Measurements from ENCODE around the gene P2RY11. TPM values are rescaled to one million over a fixed set of nuclear protein-coding genes. Genes with fewer than 3 reads are reported as not detected.

Gene P2RY11
- total RNA-seq, 4 donors from 2014 or later = 2.7 to 18.7 (median 4.7) TPM

- DNase-seq (ENCODE audit: low spot score) (no peak), ATAC-seq (ENCODE audit: low FRiP score) (no peak)
- TF ChIP-seq, protein P1, sequence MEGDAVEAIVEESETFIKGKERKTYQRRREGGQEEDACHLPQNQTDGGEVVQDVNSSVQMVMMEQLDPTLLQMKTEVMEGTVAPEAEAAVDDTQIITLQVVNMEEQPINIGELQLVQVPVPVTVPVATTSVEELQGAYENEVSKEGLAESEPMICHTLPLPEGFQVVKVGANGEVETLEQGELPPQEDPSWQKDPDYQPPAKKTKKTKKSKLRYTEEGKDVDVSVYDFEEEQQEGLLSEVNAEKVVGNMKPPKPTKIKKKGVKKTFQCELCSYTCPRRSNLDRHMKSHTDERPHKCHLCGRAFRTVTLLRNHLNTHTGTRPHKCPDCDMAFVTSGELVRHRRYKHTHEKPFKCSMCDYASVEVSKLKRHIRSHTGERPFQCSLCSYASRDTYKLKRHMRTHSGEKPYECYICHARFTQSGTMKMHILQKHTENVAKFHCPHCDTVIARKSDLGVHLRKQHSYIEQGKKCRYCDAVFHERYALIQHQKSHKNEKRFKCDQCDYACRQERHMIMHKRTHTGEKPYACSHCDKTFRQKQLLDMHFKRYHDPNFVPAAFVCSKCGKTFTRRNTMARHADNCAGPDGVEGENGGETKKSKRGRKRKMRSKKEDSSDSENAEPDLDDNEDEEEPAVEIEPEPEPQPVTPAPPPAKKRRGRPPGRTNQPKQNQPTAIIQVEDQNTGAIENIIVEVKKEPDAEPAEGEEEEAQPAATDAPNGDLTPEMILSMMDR (IDR thresholded peaks at IDR 0.05) = no peak
Measured at GRCh38 chr19:10120538-10121189, 9.2 kb downstream of the P2RY11 start.

DNA sequence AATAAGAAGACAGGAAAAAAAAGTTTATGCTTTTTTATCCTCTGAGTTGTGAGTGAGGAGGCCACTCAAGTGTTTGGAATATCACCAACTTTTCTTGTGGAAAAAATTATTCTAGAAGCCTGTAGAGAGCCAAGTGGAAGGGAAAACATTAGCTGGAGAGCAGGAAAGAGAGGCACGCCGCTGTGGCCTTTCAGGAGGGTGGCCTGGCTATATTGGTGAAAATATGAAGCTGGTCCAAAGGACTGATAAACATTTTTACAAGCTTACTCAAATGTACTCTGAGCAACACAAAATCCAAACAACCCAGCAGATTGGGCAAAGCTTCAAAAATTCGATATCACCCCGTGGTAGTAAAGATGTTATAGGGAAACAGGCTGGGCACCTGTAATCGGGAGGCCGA lies 10.6 kb downstream of the P2RY11 start:
- TF ChIP-seq, protein P1 (IDR thresholded peaks at IDR 0.05) = no peak
- ATAC-seq (ENCODE audit: low FRiP score) (no peak), DNase-seq (ENCODE audit: low spot score) (no peak)

DNA sequence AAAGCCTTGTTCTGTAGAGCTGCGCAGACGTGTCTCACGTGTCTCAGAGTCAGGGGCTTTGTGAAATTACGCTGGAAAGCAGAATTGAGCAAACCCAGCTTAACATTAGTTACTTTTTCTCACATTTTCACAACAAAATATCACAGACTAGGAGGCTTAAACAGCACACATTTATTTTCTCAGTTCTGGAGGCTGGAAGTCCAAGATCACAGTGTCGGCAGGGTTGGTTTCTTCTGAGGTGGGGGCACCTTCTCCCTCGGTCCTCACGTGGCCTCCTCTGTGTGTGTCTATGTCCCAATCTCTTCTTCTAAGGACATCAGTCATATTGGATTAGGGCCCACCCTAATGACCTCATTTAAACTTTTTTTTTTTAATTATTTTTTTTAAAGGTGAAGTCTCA lies 12.9 kb downstream of the P2RY11 start:
- TF ChIP-seq, protein P1 (IDR thresholded peaks at IDR 0.05) = no peak
- DNase-seq (ENCODE audit: low spot score) (no peak), ATAC-seq (ENCODE audit: low FRiP score) (no peak)

DNA sequence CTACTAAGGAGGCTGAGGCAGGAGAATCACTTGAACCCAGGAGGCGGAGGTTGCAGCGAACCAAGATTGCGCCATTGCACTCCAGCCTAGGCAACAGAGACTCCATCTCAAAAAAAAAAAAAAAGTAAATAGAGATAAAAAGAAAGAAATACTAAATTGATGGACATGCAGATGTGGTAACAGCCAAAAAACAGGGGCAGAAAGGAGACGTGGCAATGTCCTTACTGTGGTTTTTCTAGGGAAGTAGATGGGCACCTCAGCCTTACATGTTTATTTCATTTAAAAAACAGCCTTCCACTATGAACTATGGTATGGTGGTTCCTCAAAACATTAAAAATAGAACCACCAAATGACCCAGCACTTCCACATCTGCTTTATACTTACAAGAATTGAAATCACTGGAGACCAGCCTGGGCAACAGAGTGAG lies 14.7 kb downstream of the P2RY11 start:
- ATAC-seq (ENCODE audit: low FRiP score) = no peak
- no peak for DNase-seq (ENCODE audit: low spot score)
- TF ChIP-seq, protein P1 (IDR thresholded peaks at IDR 0.05) = no peak

DNA sequence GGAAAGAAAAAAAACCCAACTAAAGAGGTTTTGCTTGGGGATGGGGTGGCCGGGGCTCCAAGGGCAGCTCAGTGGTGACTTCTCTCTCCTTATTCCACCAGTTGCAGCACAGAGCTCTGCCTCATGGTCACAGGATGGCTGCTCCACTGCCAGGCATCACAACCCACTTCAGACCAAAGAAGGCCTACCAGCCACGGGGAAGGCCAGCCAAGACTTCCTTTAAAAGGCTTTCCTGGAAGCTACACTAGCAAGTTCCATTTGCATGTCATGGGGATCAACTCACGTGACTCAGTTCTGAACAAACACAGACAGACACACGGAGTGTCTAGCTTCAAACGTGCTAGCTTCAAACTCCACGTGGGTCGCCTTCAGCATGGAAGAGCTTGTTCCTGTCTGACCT lies 21.4 kb downstream of the P2RY11 start:
- TF ChIP-seq, protein P1 (IDR thresholded peaks at IDR 0.05) = no peak
- no peak for DNase-seq (ENCODE audit: low spot score)
- no peak for ATAC-seq (ENCODE audit: low FRiP score)

DNA sequence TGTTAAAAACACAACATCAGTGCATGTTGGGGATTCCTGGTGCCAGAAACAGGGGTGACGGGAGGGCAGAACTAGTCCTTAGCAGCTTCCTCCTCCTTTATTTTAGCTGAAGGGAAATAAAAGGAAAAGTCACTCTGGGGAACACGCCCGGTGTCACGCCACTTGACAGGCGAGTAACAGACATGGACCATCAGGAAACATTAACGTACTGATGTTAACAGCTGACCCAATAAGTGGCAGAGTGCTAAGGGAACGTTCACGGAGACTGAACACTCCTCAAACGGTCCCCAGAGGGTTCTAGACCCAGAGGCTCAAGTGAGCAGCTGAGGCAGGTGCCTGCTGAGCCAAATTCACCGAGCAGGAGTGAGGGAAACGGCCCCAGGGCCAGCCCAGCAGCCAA lies 22.1 kb downstream of the P2RY11 start:
- ATAC-seq (ENCODE audit: low FRiP score) (no peak), DNase-seq (ENCODE audit: low spot score) (no peak)
- TF ChIP-seq, protein P1 (IDR thresholded peaks at IDR 0.05) = no peak

DNA sequence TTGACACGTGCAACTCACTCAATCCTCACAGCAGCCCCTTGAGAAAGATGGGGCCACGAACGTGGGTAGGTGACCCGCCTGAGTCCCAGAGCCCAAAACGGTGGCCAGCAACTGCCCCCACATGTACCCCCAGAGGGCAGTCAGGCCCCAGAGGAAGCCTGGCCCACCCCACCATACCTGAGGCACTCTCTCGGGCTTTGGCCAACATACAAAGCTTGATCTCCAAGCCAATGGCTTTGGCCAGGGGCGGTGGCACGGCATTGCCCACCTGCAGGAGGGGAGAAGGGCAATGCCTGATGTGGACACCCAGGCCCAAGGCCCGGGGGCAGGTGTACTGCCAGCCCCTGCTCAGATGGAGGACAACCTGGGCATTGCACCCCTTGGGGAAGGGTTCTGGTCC lies 22.5 kb downstream of the P2RY11 start:
- DNase-seq (ENCODE audit: low spot score) (no peak), ATAC-seq (ENCODE audit: low FRiP score) (no peak)
- TF ChIP-seq, protein P1 (IDR thresholded peaks at IDR 0.05) = no peak

Data from omental fat pad (tissue), 4 donors.